Hepatocyte (in vitro differentiated cells): ENCODE measurements around the gene HOXC11. TPM values are rescaled to one million over a fixed set of nuclear protein-coding genes. Genes with fewer than 3 reads are reported as not detected.

ENCODE experiments used
- DNase-seq: peaks from one replicate; pipeline ENCODE4 v3.0.0-alpha.2; 2016; ENCODE audit warnings: low spot score
- H2AFZ ChIP-seq: fragments of 200-600 bp; sonication (generic); 2 replicates; pipeline ENCODE4 v1.6.0; 2016; ENCODE audit warnings: antibody characterized with exemption, mild to moderate bottlenecking
- H3K27ac ChIP-seq: fragments of 200-600 bp; sonication (generic); 2 replicates; pipeline ENCODE4 v1.5.1; 2016; ENCODE audit warnings: mild to moderate bottlenecking
- H3K27me3 ChIP-seq: fragments of 200-600 bp; sonication (generic); 2 replicates; pipeline ENCODE4 v1.6.1; 2016
- H3K36me3 ChIP-seq: fragments of 200-600 bp; sonication (generic); replicated peaks from 2 replicates; pipeline ENCODE4 v1.5.1; 2016; ENCODE audit warnings: low read depth; ENCODE audit not compliant: insufficient read depth
- H3K4me1 ChIP-seq: fragments of 200-600 bp; sonication (generic); 2 replicates; pipeline ENCODE4 v1.5.1; 2016; ENCODE audit warnings: mild to moderate bottlenecking, moderate library complexity; ENCODE audit not compliant: insufficient read depth
- H3K4me2 ChIP-seq: fragments of 200-600 bp; sonication (generic); 2 replicates; pipeline ENCODE4 v1.6.0; 2016
- H3K4me3 ChIP-seq: fragments of 200-600 bp; sonication (generic); 2 replicates; pipeline ENCODE4 v1.5.1; 2016; ENCODE audit warnings: mild to moderate bottlenecking
- H3K79me2 ChIP-seq: fragments of 200-600 bp; sonication (generic); 2 replicates; pipeline ENCODE4 v1.6.0; 2017; ENCODE audit warnings: mild to moderate bottlenecking
- H3K9me2 ChIP-seq: fragments of 200-600 bp; sonication (generic); replicated peaks from 2 replicates; pipeline ENCODE4 v1.6.0; 2017; ENCODE audit warnings: mild to moderate bottlenecking; ENCODE audit not compliant: insufficient read depth
- H3K9me3 ChIP-seq: fragments of 200-600 bp; sonication (generic); 2 replicates; pipeline ENCODE4 v1.5.1; 2016; ENCODE audit warnings: low read depth, mild to moderate bottlenecking
- H4K20me1 ChIP-seq: fragments of 200-600 bp; sonication (generic); 2 replicates; pipeline ENCODE4 v1.6.0; 2016; ENCODE audit warnings: mild to moderate bottlenecking; ENCODE audit not compliant: insufficient read depth, poor library complexity, severe bottlenecking
- EZH2 ChIP-seq: fragments of 200-600 bp; sonication (generic); IDR thresholded peaks from 2 replicates; pipeline ENCODE4 v1.6.1; 2016; ENCODE audit warnings: antibody characterized with exemption, mild to moderate bottlenecking, borderline replicate concordance
- EZH2phosphoT487 ChIP-seq: fragments of 200-600 bp; sonication (generic); IDR thresholded peaks from one replicate; pipeline ENCODE4 v1.6.1; 2018; ENCODE audit warnings: antibody characterized with exemption, mild to moderate bottlenecking, low read depth, moderate library complexity; ENCODE audit not compliant: unreplicated experiment, severe bottlenecking
- WGBS: methylation state at CpG from one replicate; pipeline ENCODE4 v1.1.6; 2016; ENCODE audit warnings: low lambda C conversion rate; ENCODE audit errors: missing lambda C conversion rate; 5-methylcytosine and 5-hydroxymethylcytosine counted together
- polyA plus RNA-seq: library from polyadenylated mRNA; unstranded; fragments of >200 nt; fragmentation: Nextera tagmentation; extraction: Ambion mirVana; gene quantifications from 2 replicates; pipeline ENCODE4 v1.2.1, GENCODE V29; 2016
- total RNA-seq: library from RNA; depleted of rRNA; stranded (reverse); fragments of >200 nt; gene quantifications from 2 replicates; pipeline ENCODE4 v1.2.3, GENCODE V29; 2014
- TF ChIP-seq, protein P1 (sequence below): fragments of 200-600 bp; sonication (generic); IDR thresholded peaks from 2 replicates; pipeline ENCODE4 v1.5.1; 2016; ENCODE audit warnings: antibody characterized with exemption, mild to moderate bottlenecking; ENCODE audit not compliant: poor library complexity

HOXC11 gene
- total and polyA plus RNA-seq, 2 experiments from 2014 or later = 0.63 to 1.3 TPM

DNA sequence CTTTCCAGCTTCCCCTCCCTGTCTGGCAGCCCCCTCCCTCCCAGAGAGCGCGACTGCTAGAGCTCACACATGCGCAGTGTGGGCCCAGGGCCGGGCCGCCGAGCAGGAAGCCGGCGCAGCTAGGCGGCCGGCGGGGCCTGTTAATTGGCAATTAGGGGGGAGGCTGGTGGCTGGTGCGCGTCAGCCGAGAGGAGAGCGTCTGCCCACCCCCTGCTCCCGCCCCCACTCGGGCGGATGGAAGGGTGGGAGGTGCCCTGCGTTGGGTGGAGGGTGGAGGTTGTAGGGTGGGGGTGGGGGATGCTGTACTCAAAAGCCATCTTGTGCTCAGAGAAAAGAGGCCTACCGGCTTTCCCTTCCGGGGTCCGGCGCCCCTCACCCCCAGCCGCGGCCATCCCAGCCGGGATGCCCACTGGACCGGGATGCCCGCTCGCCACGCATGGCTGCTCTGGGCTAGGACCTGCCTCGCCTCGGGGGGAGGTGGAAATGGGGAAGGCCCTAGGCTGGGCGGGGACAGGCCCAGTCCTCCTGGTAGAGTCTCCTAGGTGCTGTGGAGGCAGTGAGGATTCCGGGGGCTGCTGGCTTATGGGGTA is 45.0 kb downstream of the HOXC11 start:
- H3K27me3 ChIP-seq = peaks cover 82% of the 10 kb centered on the region
- DNase-seq = peak; percentile 92
- TF ChIP-seq, protein P1, sequence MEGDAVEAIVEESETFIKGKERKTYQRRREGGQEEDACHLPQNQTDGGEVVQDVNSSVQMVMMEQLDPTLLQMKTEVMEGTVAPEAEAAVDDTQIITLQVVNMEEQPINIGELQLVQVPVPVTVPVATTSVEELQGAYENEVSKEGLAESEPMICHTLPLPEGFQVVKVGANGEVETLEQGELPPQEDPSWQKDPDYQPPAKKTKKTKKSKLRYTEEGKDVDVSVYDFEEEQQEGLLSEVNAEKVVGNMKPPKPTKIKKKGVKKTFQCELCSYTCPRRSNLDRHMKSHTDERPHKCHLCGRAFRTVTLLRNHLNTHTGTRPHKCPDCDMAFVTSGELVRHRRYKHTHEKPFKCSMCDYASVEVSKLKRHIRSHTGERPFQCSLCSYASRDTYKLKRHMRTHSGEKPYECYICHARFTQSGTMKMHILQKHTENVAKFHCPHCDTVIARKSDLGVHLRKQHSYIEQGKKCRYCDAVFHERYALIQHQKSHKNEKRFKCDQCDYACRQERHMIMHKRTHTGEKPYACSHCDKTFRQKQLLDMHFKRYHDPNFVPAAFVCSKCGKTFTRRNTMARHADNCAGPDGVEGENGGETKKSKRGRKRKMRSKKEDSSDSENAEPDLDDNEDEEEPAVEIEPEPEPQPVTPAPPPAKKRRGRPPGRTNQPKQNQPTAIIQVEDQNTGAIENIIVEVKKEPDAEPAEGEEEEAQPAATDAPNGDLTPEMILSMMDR = no peak
- TF ChIP-seq EZH2 (no peak), EZH2phosphoT487 (no peak)
- H3K4me1 ChIP-seq = peaks cover 13% of the 10 kb centered on the region
- H3K79me2 ChIP-seq = peaks cover 41% of the 10 kb centered on the region
- WGBS = 2% methylated on average over 8 of the region's 34 CpGs
- no peaks in the 10 kb centered on the region for H3K9me2 ChIP-seq
- H3K36me3 ChIP-seq = no peaks in the 10 kb centered on the region
- peak overlapping the region; percentile 90 for H3K4me2 ChIP-seq
- peak overlapping the region; percentile 97 for H3K27ac ChIP-seq
- no peaks in the 10 kb centered on the region for H3K9me3 ChIP-seq
- H3K4me3 ChIP-seq = peak overlapping the region; percentile 62
- peak overlapping the region; percentile 59 for H2AFZ ChIP-seq
- no peaks in the 10 kb centered on the region for H4K20me1 ChIP-seq

GRCh38 chr12:54018468-54018984 is 45.6 kb downstream of the HOXC11 start:
- Histone ChIP-seq H3K27ac (peak overlapping the region; percentile 97), H3K9me3 (no peaks in the 10 kb centered on the region), H3K9me2 (no peaks in the 10 kb centered on the region), H3K4me2 (peak overlapping the region; percentile 90), H2AFZ (peak overlapping the region; percentile 59), H4K20me1 (no peaks in the 10 kb centered on the region), H3K27me3 (peaks cover 82% of the 10 kb centered on the region), H3K36me3 (no peaks in the 10 kb centered on the region), H3K79me2 (peaks cover 46% of the 10 kb centered on the region), H3K4me1 (peaks cover 13% of the 10 kb centered on the region), H3K4me3 (peak overlapping the region; percentile 62)
- no peak for DNase-seq
- WGBS = 11% methylated on average over 22 of the region's 29 CpGs
- TF ChIP-seq, protein P1 = no peak
- peak; percentile 39 for TF ChIP-seq EZH2phosphoT487
- TF ChIP-seq EZH2 = no peak

GRCh38 chr12:54019091-54019811 is 46.3 kb downstream of the HOXC11 start:
- Histone ChIP-seq H3K9me2 (no peaks in the 10 kb centered on the region), H3K79me2 (peaks cover 48% of the 10 kb centered on the region), H3K9me3 (no peaks in the 10 kb centered on the region), H3K36me3 (no peaks in the 10 kb centered on the region), H3K4me1 (peaks cover 13% of the 10 kb centered on the region), H3K4me2 (peak overlapping the region; percentile 90), H4K20me1 (no peaks in the 10 kb centered on the region), H3K4me3 (no peak overlapping the region), H3K27ac (peak overlapping the region; percentile 97), H2AFZ (peak overlapping the region; percentile 74), H3K27me3 (peaks cover 82% of the 10 kb centered on the region)
- TF ChIP-seq EZH2 = peak; percentile 67
- peak; percentile 42 for TF ChIP-seq EZH2phosphoT487
- TF ChIP-seq, protein P1 = no peak
- DNase-seq = no peak
- 21% methylated on average over 33 of the region's 43 CpGs for WGBS
